HG03095 (cell line): ENCODE results near the gene ADAMTS14.
"Not testable (repeated sequence)": the region's sequence is repeated elsewhere in the genome, so short reads cannot be mapped to it uniquely, and the experiment has no call there.

ENCODE experiments used
- ATAC-seq: cut with Tn5 transposase; IDR thresholded peaks from one replicate; pipeline ENCODE4 v1.9.1; 2021; ENCODE audit warnings: moderate library complexity; ENCODE audit not compliant: unreplicated experiment

The ADAMTS14 gene

GRCh38 chr10:70657041-70657440, 15.3 kb upstream of the ADAMTS14 start:
- ATAC-seq = no peak

- ATAC-seq = no peak
Measured at GRCh38 chr10:70658582-70659136, 13.6 kb upstream of the ADAMTS14 start.

- no peak for ATAC-seq
Measured at GRCh38 chr10:70659306-70659705, 13.0 kb upstream of the ADAMTS14 start.

- ATAC-seq = no peak
Measured at GRCh38 chr10:70660722-70661121, 11.6 kb upstream of the ADAMTS14 start.

GRCh38 chr10:70661623-70662361, 10.5 kb upstream of the ADAMTS14 start:
- no peak for ATAC-seq

- no peak for ATAC-seq
Measured at GRCh38 chr10:70662362-70663220, 9.7 kb upstream of the ADAMTS14 start.

GRCh38 chr10:70663458-70664409, 8.6 kb upstream of the ADAMTS14 start:
- ATAC-seq = not testable (repeated sequence)

GRCh38 chr10:70664702-70665195, 7.6 kb upstream of the ADAMTS14 start:
- ATAC-seq = no peak

GRCh38 chr10:70666960-70667798, 5.1 kb upstream of the ADAMTS14 start:
- no peak for ATAC-seq

GRCh38 chr10:70667818-70668217, 4.5 kb upstream of the ADAMTS14 start:
- not testable (repeated sequence) for ATAC-seq

GRCh38 chr10:70668454-70668970, 3.8 kb upstream of the ADAMTS14 start:
- no peak for ATAC-seq

GRCh38 chr10:70669015-70669414, 3.3 kb upstream of the ADAMTS14 start:
- ATAC-seq = no peak

GRCh38 chr10:70669732-70670317, 2.5 kb upstream of the ADAMTS14 start:
- ATAC-seq = no peak

GRCh38 chr10:70671619-70672164, 614 bp upstream of the ADAMTS14 start:
- no peak for ATAC-seq

- ATAC-seq = no peak
Measured at GRCh38 chr10:70673043-70673928, 980 bp downstream of the ADAMTS14 start.

- no peak for ATAC-seq
Measured at GRCh38 chr10:70673929-70674559, 1.7 kb downstream of the ADAMTS14 start.
